Spleen (tissue), 7 donors: ENCODE results near the gene PKP2.
"Not testable (repeated sequence)": the region's sequence is repeated elsewhere in the genome, so short reads cannot be mapped to it uniquely, and the experiment has no call there.

ENCODE experiments used
- POLR2A ChIP-seq, 3 donors: fragments of 450-650 bp; IDR thresholded peaks; one replicate each; pipeline ENCODE4 v1.5.1; 2017; ENCODE audit warnings: antibody characterized with exemption in 3 of 3, mild to moderate bottlenecking in 1 of 3
- TF ChIP-seq, protein P1 (sequence below), 11 experiments: fragments of 200-600 bp in 7 of 11; fragments of 450-650 bp in 4 of 11; sonication (generic) in 4 of 11; IDR thresholded peaks in 8 of 11; conservative IDR thresholded peaks in 3 of 11; 1 replicate in 7 of 11; 2 replicates in 4 of 11; pipeline versions ENCODE4 v1.4.0 to v1.8.0; 2016 to 2021; ENCODE audit warnings: antibody characterized with exemption in 11 of 11, inconsistent platforms in 4 of 11, mild to moderate bottlenecking in 1 of 11
- donor health status: DM: no; HTN: no; CAD: no; lungs with moderate emphysema.
- donor health status: DM: no; HTN: no; CAD: no.
- donor health status: DM: no; HTN: no; CAD: no.

DNA sequence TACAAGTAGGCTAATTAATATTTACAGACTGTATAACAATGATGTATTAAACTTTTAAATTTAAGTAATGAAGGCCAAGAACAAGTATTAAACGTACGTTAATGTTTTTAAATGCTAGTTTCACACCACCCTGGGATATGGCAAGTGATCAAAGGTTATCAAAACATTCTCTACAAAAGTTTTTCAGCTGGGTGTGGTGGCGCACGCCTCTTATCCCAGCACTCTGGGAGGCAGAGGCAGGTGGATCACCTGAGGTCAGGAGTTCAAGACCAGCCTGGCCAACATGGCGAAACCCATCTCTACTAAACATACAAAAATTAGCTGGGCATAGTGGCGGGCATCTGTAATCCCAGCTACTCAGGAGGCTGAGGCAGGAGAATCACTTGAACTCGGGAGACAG, 17.5 kb downstream of the PKP2 start:
- TF ChIP-seq, protein P1, sequence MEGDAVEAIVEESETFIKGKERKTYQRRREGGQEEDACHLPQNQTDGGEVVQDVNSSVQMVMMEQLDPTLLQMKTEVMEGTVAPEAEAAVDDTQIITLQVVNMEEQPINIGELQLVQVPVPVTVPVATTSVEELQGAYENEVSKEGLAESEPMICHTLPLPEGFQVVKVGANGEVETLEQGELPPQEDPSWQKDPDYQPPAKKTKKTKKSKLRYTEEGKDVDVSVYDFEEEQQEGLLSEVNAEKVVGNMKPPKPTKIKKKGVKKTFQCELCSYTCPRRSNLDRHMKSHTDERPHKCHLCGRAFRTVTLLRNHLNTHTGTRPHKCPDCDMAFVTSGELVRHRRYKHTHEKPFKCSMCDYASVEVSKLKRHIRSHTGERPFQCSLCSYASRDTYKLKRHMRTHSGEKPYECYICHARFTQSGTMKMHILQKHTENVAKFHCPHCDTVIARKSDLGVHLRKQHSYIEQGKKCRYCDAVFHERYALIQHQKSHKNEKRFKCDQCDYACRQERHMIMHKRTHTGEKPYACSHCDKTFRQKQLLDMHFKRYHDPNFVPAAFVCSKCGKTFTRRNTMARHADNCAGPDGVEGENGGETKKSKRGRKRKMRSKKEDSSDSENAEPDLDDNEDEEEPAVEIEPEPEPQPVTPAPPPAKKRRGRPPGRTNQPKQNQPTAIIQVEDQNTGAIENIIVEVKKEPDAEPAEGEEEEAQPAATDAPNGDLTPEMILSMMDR (IDR thresholded peaks at IDR 0.05 in 8 of 11, conservative IDR thresholded peaks at IDR 0.05 in 3 of 11) = not testable (repeated sequence)
- not testable (repeated sequence) for TF ChIP-seq POLR2A (IDR thresholded peaks at IDR 0.05)
